Psoas muscle (tissue), 8 donors: ENCODE data around the gene LRRC10B. TPM values are rescaled to one million over a fixed set of nuclear protein-coding genes. Genes with fewer than 3 reads are reported as not detected.

Source experiments
- ATAC-seq, 4 donors: fragments of 200-7000 bp; cut with Tn5 transposase; one replicate each; pipeline ENCODE4 v1.9.1; 2020; ENCODE audit warnings: moderate library complexity in 3 of 4, mild to moderate bottlenecking in 2 of 4
- DNase-seq, 2 donors: peaks; one replicate each; pipeline ENCODE4 v3.0.0-alpha.2; 2020
- H3K27ac ChIP-seq: fragments of 200-600 bp; one replicate; pipeline ENCODE4 v1.8.0; 2022
- H3K27me3 ChIP-seq, 3 donors: fragments of 200-600 bp in 1 of 3; one replicate each; pipeline versions ENCODE4 v1.6.1 to v1.8.0; 2013 to 2022; ENCODE audit warnings: low read length in 2 of 3, mild to moderate bottlenecking in 2 of 3, moderate library complexity in 1 of 3; ENCODE audit not compliant: insufficient read depth in 3 of 3
- H3K36me3 ChIP-seq, 2 donors: fragments of 200-600 bp in 1 of 2; one replicate each; pipeline versions ENCODE4 v1.6.1 to v1.8.0; 2013 to 2022; ENCODE audit warnings: low read depth in 1 of 2, mild to moderate bottlenecking in 1 of 2, moderate library complexity in 1 of 2; ENCODE audit not compliant: insufficient read depth in 1 of 2
- H3K4me1 ChIP-seq: fragments of 200-600 bp; one replicate; pipeline ENCODE4 v1.8.0; 2022
- H3K4me3 ChIP-seq: fragments of 200-600 bp; one replicate; pipeline ENCODE4 v1.8.0; 2022; ENCODE audit warnings: mild to moderate bottlenecking
- H3K9me3 ChIP-seq: fragments of 200-600 bp; one replicate; pipeline ENCODE4 v1.8.0; 2022
- WGBS, 3 donors: extraction: QIAGEN DNeasy Blood & Tissue Kit; methylation state at CpG; one replicate each; pipeline versions ENCODE4 v1.1.6 to v1.1.7; 2013; 5-methylcytosine and 5-hydroxymethylcytosine counted together
- intact Hi-C, 2 donors: fragments of 100-400 bp; cut with DNase I; formaldehyde crosslinking; loops; one replicate each; pipeline versions ENCODE4 v1.11.0 to v1.14.2; 2022
- polyA plus RNA-seq, 3 donors: library from polyadenylated mRNA; stranded (reverse); fragments of 200-250 nt; gene quantifications; one replicate each; pipeline ENCODE4 v1.2.3, GENCODE V29; 2013
- total RNA-seq, 4 donors: library from RNA; stranded (reverse); fragmentation: NEBNext Ultra II Directional in 2 of 4; extraction: Animal tissue kit (Norgen Biotek cat#: 25700) in 2 of 4; gene quantifications; one replicate each; pipeline versions ENCODE4 v1.2.1 to v1.2.4, GENCODE V29; 2021 to 2023
- TF ChIP-seq, protein P1 (sequence below): fragments of 200-600 bp; IDR thresholded peaks from one replicate; pipeline ENCODE4 v1.8.0; 2022; ENCODE audit warnings: antibody characterized with exemption
- donor health status: healthy with polysubstance abuse.
- donor health status: DM: no; HTN: no; CAD: no; lungs with moderate emphysema.
- donor health status: Bipolar disorder and iron deficiency.
- donor health status: healthy.
- donor health status: DM: yes; HTN: yes; CAD: no.
- donor health status: DM: no; HTN: no; CAD: no.
- donor health status: DM: no; HTN: no; CAD: no.
- donor health status: DM: yes; HTN: yes; CAD: no.

The LRRC10B gene
- total and polyA plus RNA-seq, 7 donors, result 0.24 to 2.1 (median 0.52) TPM; not detected in 1

DNA sequence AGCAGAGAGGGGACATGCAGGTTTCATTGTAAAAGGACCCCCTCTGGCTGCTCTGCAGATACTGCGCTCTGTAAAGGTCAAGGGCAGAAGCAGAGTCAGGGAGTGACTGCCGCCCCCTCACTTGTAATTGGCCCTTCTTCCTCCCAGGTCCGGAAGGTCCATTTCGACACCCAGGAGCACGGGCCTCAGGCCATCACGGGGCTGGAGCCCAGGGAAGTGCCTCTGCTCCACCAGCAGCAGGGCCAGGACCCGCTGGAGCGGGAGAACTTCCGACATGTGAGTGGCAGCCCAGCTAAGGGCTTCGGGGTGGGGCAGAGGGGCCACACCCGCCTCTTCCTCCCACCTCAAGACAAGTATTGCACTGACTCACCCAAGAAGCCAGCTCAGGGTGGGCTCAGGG is 24.0 kb upstream of the LRRC10B start:
- TF ChIP-seq, protein P1, sequence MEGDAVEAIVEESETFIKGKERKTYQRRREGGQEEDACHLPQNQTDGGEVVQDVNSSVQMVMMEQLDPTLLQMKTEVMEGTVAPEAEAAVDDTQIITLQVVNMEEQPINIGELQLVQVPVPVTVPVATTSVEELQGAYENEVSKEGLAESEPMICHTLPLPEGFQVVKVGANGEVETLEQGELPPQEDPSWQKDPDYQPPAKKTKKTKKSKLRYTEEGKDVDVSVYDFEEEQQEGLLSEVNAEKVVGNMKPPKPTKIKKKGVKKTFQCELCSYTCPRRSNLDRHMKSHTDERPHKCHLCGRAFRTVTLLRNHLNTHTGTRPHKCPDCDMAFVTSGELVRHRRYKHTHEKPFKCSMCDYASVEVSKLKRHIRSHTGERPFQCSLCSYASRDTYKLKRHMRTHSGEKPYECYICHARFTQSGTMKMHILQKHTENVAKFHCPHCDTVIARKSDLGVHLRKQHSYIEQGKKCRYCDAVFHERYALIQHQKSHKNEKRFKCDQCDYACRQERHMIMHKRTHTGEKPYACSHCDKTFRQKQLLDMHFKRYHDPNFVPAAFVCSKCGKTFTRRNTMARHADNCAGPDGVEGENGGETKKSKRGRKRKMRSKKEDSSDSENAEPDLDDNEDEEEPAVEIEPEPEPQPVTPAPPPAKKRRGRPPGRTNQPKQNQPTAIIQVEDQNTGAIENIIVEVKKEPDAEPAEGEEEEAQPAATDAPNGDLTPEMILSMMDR, result no peak
- H3K4me1 ChIP-seq, result no peaks in the 10 kb centered on the region
- intact Hi-C loops, result no loop called here
- no peak overlapping the region for H3K4me3 ChIP-seq
- H3K9me3 ChIP-seq, result no peaks in the 10 kb centered on the region
- 82 to 88% (median 84%) methylated on average over 11 of the region's 11 CpGs for WGBS, 3 donors
- DNase-seq, result no peak
- H3K36me3 ChIP-seq, result no peaks in the 10 kb centered on the region
- peaks cover 0 to 12% (median 7%) of the 10 kb centered on the region in 3 donors for H3K27me3 ChIP-seq
- no peak overlapping the region for H3K27ac ChIP-seq
- no peak for ATAC-seq

DNA sequence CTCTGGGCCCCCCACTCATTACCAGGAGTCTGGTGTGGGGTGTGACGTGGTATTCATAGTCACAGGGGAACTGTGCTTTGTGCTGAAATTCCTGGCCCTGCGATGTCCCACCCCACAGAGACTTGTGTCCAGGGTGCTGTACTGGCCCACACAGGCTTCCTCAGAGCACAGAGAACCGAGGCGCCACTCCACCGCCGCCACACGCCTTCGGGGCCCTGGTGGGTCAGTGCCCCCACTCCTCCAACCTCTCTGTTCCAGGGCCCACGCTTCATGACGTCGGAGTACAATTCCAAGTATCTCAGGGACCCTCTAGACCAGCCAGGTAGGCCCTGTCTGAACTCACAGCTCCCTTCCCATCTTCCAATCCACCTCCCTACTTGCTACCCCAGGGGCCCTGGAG is 23.5 kb upstream of the LRRC10B start:
- intact Hi-C loops, result no loop called here
- no peaks in the 10 kb centered on the region for H3K4me1 ChIP-seq

DNA sequence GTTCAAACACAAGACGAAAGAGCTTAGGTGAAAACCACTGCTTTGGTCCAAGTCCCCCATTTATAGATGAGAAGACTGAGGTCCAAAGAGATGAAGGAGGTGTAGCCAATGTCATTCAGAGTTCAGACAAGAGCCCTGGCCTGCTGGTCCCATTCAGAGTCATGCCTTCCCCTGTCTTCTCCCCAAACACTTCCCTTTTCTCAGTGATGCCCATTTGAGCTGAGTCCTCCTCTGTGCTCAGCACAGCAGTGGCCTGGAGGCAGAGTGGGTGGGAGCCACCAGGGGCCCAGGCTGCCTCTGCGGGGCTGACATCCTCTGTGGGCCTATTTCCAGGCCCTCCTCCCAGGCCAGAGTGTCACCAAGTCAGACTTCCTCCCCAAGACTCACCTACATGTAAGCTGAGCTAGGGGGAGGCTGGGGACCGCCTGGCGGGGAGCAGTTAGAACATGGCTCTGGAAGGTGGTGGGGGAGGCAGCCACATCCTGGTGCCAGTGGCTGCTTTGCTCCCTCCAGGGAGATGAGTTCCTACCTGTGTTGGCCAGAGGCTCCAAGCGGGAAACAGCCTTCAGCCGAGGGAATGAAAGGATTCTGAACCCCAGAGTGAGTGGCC is 22.4 kb upstream of the LRRC10B start:
- Histone ChIP-seq H3K36me3 (no peaks in the 10 kb centered on the region), H3K9me3 (no peaks in the 10 kb centered on the region), H3K27ac (no peak overlapping the region), H3K4me1 (no peaks in the 10 kb centered on the region), H3K4me3 (no peak overlapping the region), H3K27me3 (peaks cover 0 to 9% (median 7%) of the 10 kb centered on the region in 3 donors)
- WGBS, 3 donors, result 90 to 93% (median 90%) methylated on average over 6 of the region's 6 CpGs
- TF ChIP-seq, protein P1, result no peak
- no peak for ATAC-seq
- DNase-seq, result no peak
- intact Hi-C loops, result no loop called here

More for the DNA sequence above, 23.5 kb upstream of the LRRC10B start:
- Histone ChIP-seq H3K27me3 (peaks cover 0 to 12% (median 7%) of the 10 kb centered on the region in 3 donors), H3K36me3 (no peaks in the 10 kb centered on the region), H3K4me3 (no peak overlapping the region), H3K27ac (no peak overlapping the region), H3K9me3 (no peaks in the 10 kb centered on the region)
- DNase-seq (no peak), ATAC-seq (no peak)
- 93 to 95% (median 93%) methylated on average over 11 of the region's 11 CpGs for WGBS, 3 donors
- TF ChIP-seq, protein P1, result no peak

DNA sequence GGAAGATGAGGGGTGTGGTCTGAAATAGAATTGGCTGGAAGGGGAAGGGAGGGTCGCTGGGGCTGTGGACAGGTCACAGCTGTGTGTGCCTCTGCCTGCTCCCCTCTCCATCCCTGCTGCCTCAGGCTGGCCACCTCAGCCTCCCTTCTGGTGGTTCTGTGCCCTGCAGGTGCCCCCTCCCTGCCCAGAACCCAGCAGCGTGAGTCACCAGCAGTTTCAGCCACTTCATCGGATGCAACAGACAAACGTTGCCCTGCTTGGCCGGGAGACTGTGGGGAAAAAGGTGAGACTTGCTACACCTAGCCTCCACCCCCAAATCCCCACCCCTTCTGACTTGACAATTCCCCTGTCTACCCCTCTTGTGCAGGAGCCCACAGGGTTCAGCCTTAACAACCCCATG is 21.8 kb upstream of the LRRC10B start:
- intact Hi-C loops, result no loop called here
- no peak overlapping the region for H3K27ac ChIP-seq

More for the DNA sequence above, 21.8 kb upstream of the LRRC10B start:
- no peak for ATAC-seq
- Histone ChIP-seq H3K27me3 (peaks cover 0 to 9% (median 7%) of the 10 kb centered on the region in 3 donors), H3K36me3 (no peaks in the 10 kb centered on the region), H3K4me1 (no peaks in the 10 kb centered on the region), H3K9me3 (no peaks in the 10 kb centered on the region), H3K4me3 (no peak overlapping the region)
- WGBS, 3 donors, result 81 to 89% (median 84%) methylated on average over 5 of the region's 5 CpGs
- no peak for DNase-seq
- TF ChIP-seq, protein P1, result no peak
